ENCODE measurements around the gene PARVA. TPM values are rescaled to one million over a fixed set of nuclear protein-coding genes. Genes with fewer than 3 reads are reported as not detected.

Gene PARVA
- total RNA-seq, 1 experiment from 2014 or later, result 31.5 TPM

DNA sequence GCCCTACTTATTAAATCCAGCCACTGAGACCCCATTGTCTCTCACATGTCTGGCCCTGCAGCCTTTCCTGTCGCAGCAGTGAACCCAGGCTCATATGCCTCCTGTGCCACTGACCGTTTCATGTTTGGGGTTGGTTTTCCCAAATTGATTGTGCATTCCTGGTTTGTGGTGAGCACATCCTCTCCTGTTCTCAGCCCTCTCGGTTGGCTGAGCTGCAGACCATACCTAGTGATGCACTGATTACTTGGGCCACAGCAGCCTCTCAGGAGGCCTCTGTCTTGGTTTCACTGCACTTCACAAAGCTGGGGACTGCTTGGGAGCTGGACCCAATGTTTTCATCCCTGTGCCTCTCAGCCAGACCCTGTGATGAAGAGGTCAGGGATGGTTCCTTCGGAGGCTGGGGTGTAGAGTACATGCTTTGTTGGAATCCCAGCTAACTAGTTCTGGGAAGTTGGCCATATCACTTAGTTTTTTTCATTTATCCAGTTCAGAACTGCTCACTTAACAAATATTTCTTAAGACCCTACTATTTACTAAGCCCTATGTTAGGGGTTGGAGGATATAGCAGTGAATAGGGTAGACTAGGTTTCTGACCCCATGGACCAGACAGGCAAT is 30.9 kb downstream of the PARVA start:
- ChIA-PET POLR2A (ENCODE audit: unreplicated experiment) (no interaction called here), CTCF (no interaction called here)
- H2AFZ ChIP-seq, result no peak overlapping the region
- H3K79me2 ChIP-seq (ENCODE audit: low read depth), result no peaks in the 10 kb centered on the region
- no peaks in the 10 kb centered on the region for H3K36me3 ChIP-seq (ENCODE audit: low read depth)
- intact Hi-C loops (cut with micrococcal nuclease; ENCODE audit: unreplicated experiment), result no loop called here
- no peaks in the 10 kb centered on the region for H4K20me1 ChIP-seq (ENCODE audit: insufficient read depth)
- H3K27ac ChIP-seq, result no peak overlapping the region
- no peaks in the 10 kb centered on the region for H3K27me3 ChIP-seq (ENCODE audit: insufficient read depth, low read depth)
- no peak overlapping the region for H3K4me2 ChIP-seq
- H3K9me2 ChIP-seq (ENCODE audit: insufficient read depth), result no peaks in the 10 kb centered on the region
- TF ChIP-seq, protein P1, sequence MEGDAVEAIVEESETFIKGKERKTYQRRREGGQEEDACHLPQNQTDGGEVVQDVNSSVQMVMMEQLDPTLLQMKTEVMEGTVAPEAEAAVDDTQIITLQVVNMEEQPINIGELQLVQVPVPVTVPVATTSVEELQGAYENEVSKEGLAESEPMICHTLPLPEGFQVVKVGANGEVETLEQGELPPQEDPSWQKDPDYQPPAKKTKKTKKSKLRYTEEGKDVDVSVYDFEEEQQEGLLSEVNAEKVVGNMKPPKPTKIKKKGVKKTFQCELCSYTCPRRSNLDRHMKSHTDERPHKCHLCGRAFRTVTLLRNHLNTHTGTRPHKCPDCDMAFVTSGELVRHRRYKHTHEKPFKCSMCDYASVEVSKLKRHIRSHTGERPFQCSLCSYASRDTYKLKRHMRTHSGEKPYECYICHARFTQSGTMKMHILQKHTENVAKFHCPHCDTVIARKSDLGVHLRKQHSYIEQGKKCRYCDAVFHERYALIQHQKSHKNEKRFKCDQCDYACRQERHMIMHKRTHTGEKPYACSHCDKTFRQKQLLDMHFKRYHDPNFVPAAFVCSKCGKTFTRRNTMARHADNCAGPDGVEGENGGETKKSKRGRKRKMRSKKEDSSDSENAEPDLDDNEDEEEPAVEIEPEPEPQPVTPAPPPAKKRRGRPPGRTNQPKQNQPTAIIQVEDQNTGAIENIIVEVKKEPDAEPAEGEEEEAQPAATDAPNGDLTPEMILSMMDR (conservative IDR thresholded peaks at IDR 0.05), result no peak
- TF ChIP-seq EZH2 (IDR thresholded peaks at IDR 0.05; ENCODE audit: low read depth), result no peak
- H3K9me3 ChIP-seq (ENCODE audit: insufficient read depth, low read depth), result no peaks in the 10 kb centered on the region
- no TSS peak for BruUV-seq (replicated peaks)
- DNase-seq, result no peak
- H3K4me1 ChIP-seq (replicated peaks; ENCODE audit: insufficient read depth), result peaks cover 38% of the 10 kb centered on the region
- H3F3A ChIP-seq (ENCODE audit: insufficient read depth, low read depth), result peaks cover 8% of the 10 kb centered on the region; the same call in 1 of the 2 replicates
- no peak overlapping the region for H3K4me3 ChIP-seq

DNA sequence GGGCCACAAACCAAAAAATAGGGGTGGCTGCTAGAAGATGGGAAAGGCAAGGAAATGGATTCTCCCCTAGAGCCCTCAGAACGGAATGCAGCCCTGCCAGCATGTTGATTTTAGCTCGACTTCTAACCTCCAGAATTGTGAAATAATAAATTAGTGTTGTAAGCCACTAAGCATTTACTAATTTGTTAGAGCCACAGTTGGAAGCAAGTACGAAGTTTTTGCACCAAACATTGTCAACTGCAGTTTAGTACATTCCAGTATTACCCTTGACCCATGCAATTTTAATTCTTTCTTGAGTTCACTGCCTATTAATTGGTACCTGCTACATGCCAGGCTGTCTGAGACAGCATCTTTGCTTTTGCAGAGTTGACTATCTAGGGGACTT is 32.2 kb downstream of the PARVA start:
- no peak overlapping the region for H3K4me3 ChIP-seq
- no peak for TF ChIP-seq EZH2 (IDR thresholded peaks at IDR 0.05; ENCODE audit: low read depth)
- TF ChIP-seq, protein P1 (conservative IDR thresholded peaks at IDR 0.05), result no peak
- H3K9me2 ChIP-seq (ENCODE audit: insufficient read depth), result no peaks in the 10 kb centered on the region
- POLR2A ChIA-PET (ENCODE audit: unreplicated experiment), result no interaction called here
- H3K4me1 ChIP-seq (replicated peaks; ENCODE audit: insufficient read depth), result peaks cover 35% of the 10 kb centered on the region
- no peaks in the 10 kb centered on the region for H4K20me1 ChIP-seq (ENCODE audit: insufficient read depth)
- no peak overlapping the region for H3K27ac ChIP-seq
- no peaks in the 10 kb centered on the region; the same call in 1 of the 2 replicates for H3K9me3 ChIP-seq (ENCODE audit: insufficient read depth, low read depth)
- no peaks in the 10 kb centered on the region for H3K27me3 ChIP-seq (ENCODE audit: insufficient read depth, low read depth)
- intact Hi-C loops (cut with micrococcal nuclease; ENCODE audit: unreplicated experiment), result loop anchor here (5.0 to 10.0 kb wide), 2 partner anchors 263 to 485 kb away; partner anchors contain the start of gene TEAD1
- H3K4me2 ChIP-seq, result no peak overlapping the region
- CTCF ChIA-PET, result no interaction called here
- no peaks in the 10 kb centered on the region for H3K79me2 ChIP-seq (ENCODE audit: low read depth)
- no peak overlapping the region for H2AFZ ChIP-seq
- no peak for DNase-seq
- H3K36me3 ChIP-seq (ENCODE audit: low read depth), result no peaks in the 10 kb centered on the region
- H3F3A ChIP-seq (ENCODE audit: insufficient read depth, low read depth), result peaks cover 8% of the 10 kb centered on the region; the same call in 1 of the 2 replicates
- BruUV-seq (replicated peaks), result no TSS peak

DNA sequence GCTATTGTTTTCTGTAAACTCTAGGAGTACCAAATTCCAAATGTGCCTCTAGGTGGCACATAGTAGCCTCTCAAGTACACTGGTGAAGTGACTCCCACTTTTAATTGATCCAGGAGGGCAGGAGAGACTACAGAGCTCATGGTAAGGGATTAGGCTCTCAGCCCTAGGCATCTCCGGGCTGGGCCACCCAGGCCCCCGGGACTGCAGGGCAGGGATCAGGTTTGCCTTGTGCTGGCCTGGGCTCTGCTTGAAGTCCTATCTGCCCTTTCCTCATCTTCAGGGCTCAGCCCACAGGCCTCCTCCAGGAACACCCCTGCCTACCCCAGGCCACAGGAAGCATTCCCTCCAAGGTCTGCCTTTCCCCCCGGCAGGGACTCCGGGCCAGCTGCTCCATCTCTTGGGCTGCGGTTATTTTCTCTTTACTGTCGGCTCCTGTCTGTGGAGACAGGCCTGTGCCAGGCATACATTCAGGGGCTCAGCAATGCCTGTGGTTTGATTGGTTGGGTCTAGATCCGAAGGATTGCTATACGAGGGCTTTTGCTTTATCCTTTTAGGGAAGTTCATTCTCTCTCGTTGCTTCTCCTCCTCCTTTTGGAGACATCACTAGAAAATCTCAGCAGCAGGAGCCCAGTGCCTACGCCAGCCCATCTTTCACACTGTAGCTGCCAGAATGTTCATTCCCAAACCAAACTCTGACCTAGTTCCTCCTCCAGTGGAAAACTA is 32.8 kb downstream of the PARVA start:
- TF ChIP-seq, protein P1 (conservative IDR thresholded peaks at IDR 0.05), result peak; percentile 36
- no peak for TF ChIP-seq EZH2 (IDR thresholded peaks at IDR 0.05; ENCODE audit: low read depth)
- Histone ChIP-seq H3K36me3 (ENCODE audit: low read depth) (no peaks in the 10 kb centered on the region), H3K9me3 (ENCODE audit: insufficient read depth, low read depth) (no peaks in the 10 kb centered on the region; the same call in 1 of the 2 replicates), H4K20me1 (ENCODE audit: insufficient read depth) (no peaks in the 10 kb centered on the region), H3F3A (ENCODE audit: insufficient read depth, low read depth) (peaks cover 8% of the 10 kb centered on the region; the same call in 1 of the 2 replicates), H2AFZ (no peak overlapping the region), H3K4me1 (replicated peaks; ENCODE audit: insufficient read depth) (peaks cover 35% of the 10 kb centered on the region), H3K4me3 (no peak overlapping the region), H3K27me3 (ENCODE audit: insufficient read depth, low read depth) (no peaks in the 10 kb centered on the region), H3K9me2 (ENCODE audit: insufficient read depth) (no peaks in the 10 kb centered on the region), H3K27ac (no peak overlapping the region), H3K79me2 (ENCODE audit: low read depth) (no peaks in the 10 kb centered on the region), H3K4me2 (no peak overlapping the region)
- ChIA-PET POLR2A (ENCODE audit: unreplicated experiment) (interaction anchor here (0.5 kb wide), 1 partner anchor 327 kb away, joined by 5 read pairs; no protein-coding TSS in a partner anchor), CTCF (interaction anchor here (0.6 kb wide), 1 partner anchor 926 kb away, joined by 3 read pairs; no protein-coding TSS in a partner anchor)
- DNase-seq, result peak in 1 of 2 experiments; percentile 36
- BruUV-seq (replicated peaks), result no TSS peak
- intact Hi-C loops (cut with micrococcal nuclease; ENCODE audit: unreplicated experiment), result loop anchor here (5.0 to 10.0 kb wide), 2 partner anchors 262 to 485 kb away; partner anchors contain the start of gene TEAD1
